Adrenal gland (tissue), 12 donors: ENCODE data around the gene RPS5. TPM values are rescaled to one million over a fixed set of nuclear protein-coding genes. Genes with fewer than 3 reads are reported as not detected.

Source experiments
- DNase-seq, 7 donors: peaks; one replicate each; pipeline ENCODE4 v3.0.0-alpha.2; 2019 to 2020
- H3K27ac ChIP-seq, 5 donors: fragments of 200-600 bp; sonication (generic) in 4 of 5; 1 replicate in 3 of 5; 2 replicates in 2 of 5; pipeline versions ENCODE4 v1.5.1 to v1.8.0; 2016 to 2020; ENCODE audit warnings: mild to moderate bottlenecking in 1 of 5
- H3K27me3 ChIP-seq: fragments of 200-600 bp; 2 replicates; pipeline ENCODE4 v1.8.0; 2021
- H3K36me3 ChIP-seq, 2 donors: fragments of 200-600 bp; replicated peaks in 1 of 2; 1 replicate in 1 of 2; 2 replicates in 1 of 2; pipeline versions ENCODE4 v1.5.1 to v1.8.0; 2018 to 2022
- H3K4me1 ChIP-seq, 2 donors: fragments of 200-600 bp; replicated peaks in 1 of 2; 1 replicate in 1 of 2; 2 replicates in 1 of 2; pipeline versions ENCODE4 v1.5.1 to v1.8.0; 2018 to 2021
- H3K4me3 ChIP-seq, 4 donors: fragments of 200-600 bp; sonication (generic) in 3 of 4; one replicate each; pipeline ENCODE4 v1.5.1; 2016 to 2018
- H3K9me3 ChIP-seq, 3 donors: fragments of 200-600 bp; sonication (generic) in 1 of 3; replicated peaks in 1 of 3; 1 replicate in 2 of 3; 2 replicates in 1 of 3; pipeline versions ENCODE4 v1.5.1 to v1.8.0; 2016 to 2021
- POLR2A ChIP-seq, 2 donors: fragments of 450-650 bp; IDR thresholded peaks; one replicate each; pipeline ENCODE4 v1.6.1; 2017; ENCODE audit warnings: antibody characterized with exemption in 2 of 2, mild to moderate bottlenecking in 2 of 2, moderate library complexity in 1 of 2
- WGBS, 4 donors: extraction: QIAGEN DNeasy Blood & Tissue Kit in 2 of 4; methylation state at CpG; one replicate each; pipeline versions ENCODE4 v1.1.5 to v1.1.7; 2013 to 2017; 5-methylcytosine and 5-hydroxymethylcytosine counted together
- intact Hi-C, 2 donors: fragments of 100-400 bp; cut with DNase I; formaldehyde crosslinking; loops; one replicate each; pipeline versions ENCODE4 v1.14.1 to v1.15.0; 2022 to 2023
- polyA plus RNA-seq, 3 donors: library from polyadenylated mRNA; stranded (reverse); fragments of 200-250 nt in 2 of 3; fragments of 350-450 nt in 1 of 3; fragmentation: Illumina TruSeq in 1 of 3; extraction: RNeasy Lipid Tissue Mini Kit (QIAGEN cat#74804) in 1 of 3; gene quantifications; one replicate each; pipeline ENCODE4 v1.2.3, GENCODE V29; 2013 to 2014
- total RNA-seq, 9 donors: library from RNA; depleted of rRNA in 4 of 9; stranded (reverse); fragments of >200 nt in 4 of 9; fragments of 120-200 nt in 1 of 9; fragmentation: NEBNext Ultra II Directional in 1 of 9; extraction: Animal tissue kit (Norgen Biotek cat#: 25700) in 1 of 9; gene quantifications; one replicate each; pipeline versions ENCODE4 v1.1.0 to v1.2.4, GENCODE V29; 2013 to 2023
- TF ChIP-seq, protein P1 (sequence below), 6 experiments: fragments of 450-650 bp in 4 of 6; fragments of 200-600 bp in 2 of 6; sonication (generic) in 1 of 6; IDR thresholded peaks; 1 replicate in 5 of 6; 2 replicates in 1 of 6; pipeline versions ENCODE4 v1.5.1 to v1.8.0; 2016 to 2021; ENCODE audit warnings: antibody characterized with exemption in 6 of 6, mild to moderate bottlenecking in 2 of 6, moderate library complexity in 1 of 6
- donor health status: healthy with polysubstance abuse.
- donor health status: Bipolar disorder and iron deficiency.
- donor health status: DM: yes; HTN: yes; CAD: no.
- donor health status: DM: no; HTN: no; CAD: no.
- donor health status: DM: no; HTN: no; CAD: no.
- donor health status: DM: yes; HTN: yes; CAD: no.

The RPS5 gene
- total and polyA plus RNA-seq, 12 donors, result 555 to 1,999 (median 1,094) TPM

DNA sequence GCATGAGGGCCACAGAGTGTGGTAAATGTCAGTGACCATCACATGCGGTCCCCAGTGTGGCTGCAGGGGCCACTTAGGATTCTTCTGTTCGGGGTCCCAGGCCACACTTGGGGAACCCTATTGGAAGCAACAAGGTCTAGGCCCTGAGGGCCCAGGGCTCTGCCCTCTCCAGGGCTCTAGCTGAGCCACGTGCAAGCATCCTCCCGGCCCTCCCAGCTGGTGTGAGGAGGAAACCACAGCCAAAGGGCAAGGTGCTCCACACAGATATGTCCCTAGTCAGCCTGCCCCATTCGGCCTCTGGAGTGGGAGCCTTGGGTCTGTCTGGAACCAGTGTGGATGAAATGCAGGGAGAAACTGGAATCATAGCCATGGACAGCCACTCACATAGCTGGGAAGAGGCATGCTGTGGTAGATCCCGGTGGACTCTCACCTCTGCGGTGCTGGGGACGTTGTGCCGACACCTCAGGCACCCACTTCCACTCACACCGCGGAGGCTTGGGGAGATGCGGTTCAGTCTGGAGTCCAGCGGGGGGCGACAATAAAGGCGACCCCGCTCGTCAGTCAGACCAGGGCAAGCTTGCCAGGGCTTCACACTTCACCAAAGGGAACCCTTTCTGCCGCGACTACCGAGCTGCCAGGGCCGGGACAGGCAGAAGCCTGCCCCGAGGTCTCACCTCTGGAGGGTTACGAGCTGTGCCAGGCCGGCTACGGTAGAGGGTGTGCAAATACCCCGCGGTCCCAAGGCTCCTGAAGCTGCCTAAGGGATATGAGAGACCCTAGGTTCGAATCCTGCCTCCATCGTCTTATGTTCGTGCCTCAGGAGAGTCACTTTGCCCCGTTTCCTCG lies 20.3 kb upstream of the RPS5 start:
- no peak for TF ChIP-seq POLR2A (IDR thresholded peaks at IDR 0.05)
- TF ChIP-seq, protein P1, sequence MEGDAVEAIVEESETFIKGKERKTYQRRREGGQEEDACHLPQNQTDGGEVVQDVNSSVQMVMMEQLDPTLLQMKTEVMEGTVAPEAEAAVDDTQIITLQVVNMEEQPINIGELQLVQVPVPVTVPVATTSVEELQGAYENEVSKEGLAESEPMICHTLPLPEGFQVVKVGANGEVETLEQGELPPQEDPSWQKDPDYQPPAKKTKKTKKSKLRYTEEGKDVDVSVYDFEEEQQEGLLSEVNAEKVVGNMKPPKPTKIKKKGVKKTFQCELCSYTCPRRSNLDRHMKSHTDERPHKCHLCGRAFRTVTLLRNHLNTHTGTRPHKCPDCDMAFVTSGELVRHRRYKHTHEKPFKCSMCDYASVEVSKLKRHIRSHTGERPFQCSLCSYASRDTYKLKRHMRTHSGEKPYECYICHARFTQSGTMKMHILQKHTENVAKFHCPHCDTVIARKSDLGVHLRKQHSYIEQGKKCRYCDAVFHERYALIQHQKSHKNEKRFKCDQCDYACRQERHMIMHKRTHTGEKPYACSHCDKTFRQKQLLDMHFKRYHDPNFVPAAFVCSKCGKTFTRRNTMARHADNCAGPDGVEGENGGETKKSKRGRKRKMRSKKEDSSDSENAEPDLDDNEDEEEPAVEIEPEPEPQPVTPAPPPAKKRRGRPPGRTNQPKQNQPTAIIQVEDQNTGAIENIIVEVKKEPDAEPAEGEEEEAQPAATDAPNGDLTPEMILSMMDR (IDR thresholded peaks at IDR 0.05), result no peak
- intact Hi-C loops, result no loop called here
- H3K27me3 ChIP-seq, result no peaks in the 10 kb centered on the region
- H3K36me3 ChIP-seq, result no peaks in the 10 kb centered on the region
- WGBS, 4 donors, result 90 to 94% (median 91%) methylated on average over 20 to 32 of the region's 32 CpGs
- no peaks in the 10 kb centered on the region for H3K9me3 ChIP-seq
- H3K4me3 ChIP-seq, result no peak overlapping the region
- DNase-seq, result no peak
- no peak overlapping the region for H3K27ac ChIP-seq
- peaks cover 1 to 2% of the 10 kb centered on the region in 2 donors for H3K4me1 ChIP-seq

DNA sequence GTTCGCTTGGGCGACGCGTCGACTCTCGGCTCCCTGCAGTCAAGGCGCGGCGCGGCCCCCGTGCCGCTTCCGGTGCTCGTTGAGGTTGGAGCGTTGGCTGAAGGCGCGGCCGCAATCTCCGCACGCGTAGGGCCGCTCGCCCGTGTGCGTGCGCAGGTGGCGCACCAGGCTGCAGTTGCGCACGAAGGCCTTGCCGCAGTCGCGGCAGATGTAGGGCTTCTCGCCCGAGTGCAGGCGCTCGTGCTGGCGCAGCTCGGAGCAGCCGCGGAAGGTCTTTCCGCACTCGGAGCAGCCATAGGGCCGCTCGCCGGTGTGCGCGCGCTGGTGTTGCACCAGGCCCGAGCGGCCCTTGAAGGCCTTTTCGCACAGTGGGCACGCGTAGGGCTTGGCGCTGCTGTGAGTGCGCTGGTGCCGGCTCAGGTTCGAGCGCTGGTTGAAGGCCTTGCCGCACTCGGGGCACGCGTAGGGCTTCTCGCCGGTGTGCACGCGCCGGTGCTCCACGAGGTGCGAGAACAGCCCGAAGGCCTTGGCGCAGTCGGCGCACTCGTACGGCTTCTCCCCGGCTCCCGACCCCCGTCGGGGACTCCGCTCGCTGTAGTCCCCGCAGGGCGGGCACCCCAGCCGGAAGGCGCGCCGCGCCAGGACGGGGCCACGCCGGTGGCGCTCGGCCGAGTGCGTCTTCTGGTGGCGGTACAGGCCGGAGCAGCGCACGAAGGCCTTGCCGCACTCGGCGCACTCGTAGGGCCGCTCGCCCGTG lies 19.2 kb upstream of the RPS5 start:
- WGBS, 4 donors, result 56 to 86% (median 68%) methylated on average over 37 to 106 of the region's 106 CpGs
- H3K4me1 ChIP-seq, result no peaks in the 10 kb centered on the region
- DNase-seq, result no peak
- H3K36me3 ChIP-seq, result no peaks in the 10 kb centered on the region
- no peaks in the 10 kb centered on the region for H3K27me3 ChIP-seq
- intact Hi-C loops, result no loop called here
- no peak overlapping the region for H3K27ac ChIP-seq
- H3K4me3 ChIP-seq, result no peak overlapping the region
- no peaks in the 10 kb centered on the region for H3K9me3 ChIP-seq
- TF ChIP-seq, protein P1 (IDR thresholded peaks at IDR 0.05), result no peak
- TF ChIP-seq POLR2A (IDR thresholded peaks at IDR 0.05), result no peak

DNA sequence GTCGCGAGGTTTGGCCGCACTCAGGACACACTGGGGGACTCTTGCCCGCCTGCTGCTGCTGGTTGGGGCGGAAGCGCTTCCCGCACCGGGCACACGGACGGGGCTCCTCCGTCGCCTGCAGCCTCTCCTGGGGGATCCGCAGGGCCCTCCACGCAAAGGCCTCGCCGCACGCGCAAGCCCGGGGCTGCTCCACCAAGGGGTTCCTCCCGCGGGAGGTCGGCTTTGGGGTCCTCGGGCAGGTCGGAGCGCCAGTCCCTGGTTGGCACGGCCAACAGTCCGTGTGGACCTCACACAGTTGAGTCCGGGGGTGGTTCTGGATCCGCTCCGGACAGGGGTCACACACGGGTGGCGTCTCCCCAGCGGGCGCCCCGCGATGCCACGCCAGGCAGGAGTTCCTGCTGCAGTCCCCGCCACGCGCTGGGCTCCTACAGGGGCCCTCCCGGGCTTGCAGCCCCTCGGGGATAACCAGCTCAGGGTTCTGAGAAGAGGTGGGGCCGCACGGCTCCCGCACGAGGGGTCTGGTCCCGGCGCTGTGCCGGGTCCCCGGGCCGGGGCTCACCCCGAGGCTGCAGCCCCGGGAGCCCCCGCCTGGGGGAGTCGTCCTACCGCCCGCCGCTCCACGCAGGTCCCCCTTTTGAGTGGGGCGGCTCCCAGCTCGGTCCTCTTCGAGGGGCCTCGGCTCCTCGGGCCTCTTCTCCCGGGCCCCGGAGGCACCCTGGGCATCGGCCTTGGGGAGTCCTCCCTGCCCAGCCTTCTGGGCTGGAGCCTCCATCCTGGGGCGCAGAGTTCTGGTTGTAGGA lies 18.3 kb upstream of the RPS5 start:
- no peaks in the 10 kb centered on the region for H3K27me3 ChIP-seq
- no peaks in the 10 kb centered on the region for H3K9me3 ChIP-seq
- no peaks in the 10 kb centered on the region for H3K36me3 ChIP-seq
- no peak for TF ChIP-seq POLR2A (IDR thresholded peaks at IDR 0.05)
- TF ChIP-seq, protein P1 (IDR thresholded peaks at IDR 0.05), result no peak
- H3K4me1 ChIP-seq, result no peaks in the 10 kb centered on the region
- intact Hi-C loops, result no loop called here
- H3K4me3 ChIP-seq, result no peak overlapping the region
- WGBS, 4 donors, result 82 to 97% (median 86%) methylated on average over 9 to 68 of the region's 68 CpGs
- no peak overlapping the region for H3K27ac ChIP-seq
- no peak for DNase-seq
